SU-DHL-6 (cell line): ENCODE results near the gene NTN3.

ENCODE experiments used
- H2AFZ ChIP-seq: fragments of 200-600 bp; sonication (generic); 2 replicates; pipeline ENCODE4 v1.6.1; 2014; ENCODE audit warnings: low read depth, mild to moderate bottlenecking, moderate library complexity, mixed read lengths, antibody characterized with exemption, low read length; ENCODE audit not compliant: severe bottlenecking
- H3F3A ChIP-seq: fragments of 200-600 bp; shearing (Covaris generic); 2 replicates; pipeline ENCODE4 v1.6.0; 2016; ENCODE audit warnings: antibody characterized with exemption, mild to moderate bottlenecking; ENCODE audit not compliant: insufficient read depth
- H3K27ac ChIP-seq: fragments of 200-600 bp; sonication (generic); 2 replicates; pipeline ENCODE4 v1.5.1; 2016; ENCODE audit warnings: low read depth, mild to moderate bottlenecking, low read length, moderate library complexity, mixed read lengths
- H3K27me3 ChIP-seq: fragments of 200-600 bp; sonication (generic), shearing (Covaris generic); 2 replicates; pipeline ENCODE4 v1.6.0; 2014; ENCODE audit warnings: mild to moderate bottlenecking, low read length
- H3K36me3 ChIP-seq: fragments of 200-600 bp; sonication (generic); 2 replicates; pipeline ENCODE4 v1.6.1; 2014; ENCODE audit warnings: mild to moderate bottlenecking, low read length, mixed read lengths
- H3K4me2 ChIP-seq: fragments of 300-600, 200-600 bp; shearing (Covaris generic), sonication (generic); 2 replicates; pipeline ENCODE4 v1.6.0; 2014; ENCODE audit warnings: low read length, low read depth, mild to moderate bottlenecking; ENCODE audit not compliant: poor library complexity, severe bottlenecking
- H3K4me3 ChIP-seq: fragments of 200-600 bp; sonication (generic); 2 replicates; pipeline ENCODE4 v1.5.1; 2014; ENCODE audit warnings: antibody characterized with exemption, low read length, mild to moderate bottlenecking, mixed read lengths; ENCODE audit not compliant: insufficient read depth, poor library complexity, severe bottlenecking
- H3K79me2 ChIP-seq: fragments of 200-600 bp; sonication (generic); 2 replicates; pipeline ENCODE4 v1.6.1; 2014; ENCODE audit warnings: mild to moderate bottlenecking, low read length, moderate library complexity; ENCODE audit not compliant: insufficient read depth
- H3K9ac ChIP-seq: fragments of 200-600 bp; sonication (generic); 2 replicates; pipeline ENCODE4 v1.7.0; 2014; ENCODE audit warnings: mild to moderate bottlenecking, low read length
- H3K9me2 ChIP-seq: fragments of 200-600 bp; sonication (generic); replicated peaks from 2 replicates; pipeline ENCODE4 v1.6.1; 2014; ENCODE audit warnings: low read length; ENCODE audit not compliant: insufficient read depth
- H3K9me3 ChIP-seq: fragments of 200-600 bp; sonication (generic); 2 replicates; pipeline ENCODE4 v1.6.1; 2014; ENCODE audit warnings: low read length, mixed read lengths; ENCODE audit not compliant: insufficient read depth
- H4K20me1 ChIP-seq: fragments of 200-600 bp; sonication (generic); 2 replicates; pipeline ENCODE4 v1.6.1; 2014; ENCODE audit warnings: low read depth, mild to moderate bottlenecking, antibody characterized with exemption, low read length, moderate library complexity, mixed read lengths
- CTCF ChIP-seq: fragments of 200-600 bp; sonication (generic); IDR thresholded peaks from one replicate; pipeline ENCODE4 v1.5.1; 2017; ENCODE audit warnings: antibody characterized with exemption, mild to moderate bottlenecking, low read length, moderate library complexity; ENCODE audit not compliant: insufficient read depth, poor library complexity, severe bottlenecking
- EZH2phosphoT487 ChIP-seq: fragments of 200-600 bp; sonication (generic), shearing (Covaris generic); conservative IDR thresholded peaks from 2 replicates; pipeline ENCODE4 v1.6.1; 2018; ENCODE audit warnings: mild to moderate bottlenecking, antibody characterized with exemption, low read length, moderate library complexity, mixed read lengths

The NTN3 gene

GRCh38 chr16:2425008-2425518 lies 46.0 kb upstream of the NTN3 start:
- no peaks in the 10 kb centered on the region for H3K36me3 ChIP-seq
- no peak for TF ChIP-seq EZH2phosphoT487
- no peak for TF ChIP-seq CTCF
- H3K27ac ChIP-seq: no peak overlapping the region

GRCh38 chr16:2425825-2426430 lies 45.2 kb upstream of the NTN3 start:
- Histone ChIP-seq H3K9me2 (no peaks in the 10 kb centered on the region), H2AFZ (no peak overlapping the region), H3K27ac (no peak overlapping the region), H3K36me3 (peaks cover 4% of the 10 kb centered on the region; the same call in 1 of the 2 replicates), H3K9me3 (no peaks in the 10 kb centered on the region), H4K20me1 (0 out of 2 replicates have a peak, but pooled peaks cover 4% of the 10 kb centered on the region), H3F3A (no peaks in the 10 kb centered on the region), H3K27me3 (no peaks in the 10 kb centered on the region), H3K4me2 (no peak overlapping the region), H3K4me3 (no peak overlapping the region), H3K79me2 (peaks cover 16% of the 10 kb centered on the region), H3K9ac (no peak overlapping the region)
- no peak for TF ChIP-seq CTCF
- no peak for TF ChIP-seq EZH2phosphoT487

More at GRCh38 chr16:2425008-2425518, 46.0 kb upstream of the NTN3 start:
- Histone ChIP-seq H2AFZ (no peak overlapping the region), H3K4me2 (no peak overlapping the region), H3K4me3 (no peak overlapping the region), H3K27me3 (no peaks in the 10 kb centered on the region), H3F3A (no peaks in the 10 kb centered on the region), H3K9me2 (no peaks in the 10 kb centered on the region), H3K9ac (no peak overlapping the region), H3K79me2 (peaks cover 7% of the 10 kb centered on the region), H3K9me3 (no peaks in the 10 kb centered on the region), H4K20me1 (no peaks in the 10 kb centered on the region)

- no peaks in the 10 kb centered on the region for H3K27me3 ChIP-seq
Observed at GRCh38 chr16:2426941-2427361, 44.1 kb upstream of the NTN3 start.

More at GRCh38 chr16:2426941-2427361, 44.1 kb upstream of the NTN3 start:
- Histone ChIP-seq H3K9me2 (no peaks in the 10 kb centered on the region), H3K79me2 (peaks cover 25% of the 10 kb centered on the region), H3K9me3 (no peaks in the 10 kb centered on the region), H3F3A (no peaks in the 10 kb centered on the region), H3K27ac (no peak overlapping the region), H3K36me3 (peaks cover 8% of the 10 kb centered on the region; the same call in 1 of the 2 replicates), H2AFZ (no peak overlapping the region), H3K4me3 (no peak overlapping the region), H3K9ac (no peak overlapping the region), H3K4me2 (no peak overlapping the region), H4K20me1 (0 out of 2 replicates have a peak, but pooled peaks cover 7% of the 10 kb centered on the region)
- TF ChIP-seq CTCF: no peak
- TF ChIP-seq EZH2phosphoT487: no peak
